GM12891 (cell line): ENCODE results near the gene NDUFB6.

Experiments
- POLR2A ChIP-seq: IDR thresholded peaks from 2 replicates; pipeline ENCODE4 v1.6.1; 2011; ENCODE audit warnings: low read depth, low read length, control low read depth
- POLR2AphosphoS5 ChIP-seq: IDR thresholded peaks from 2 replicates; pipeline ENCODE4 v1.6.1; 2011; ENCODE audit warnings: low read depth, low read length, control low read depth
- SPI1 ChIP-seq: IDR thresholded peaks from 2 replicates; pipeline ENCODE4 v1.6.1; 2011; ENCODE audit warnings: low read depth, low read length, control low read depth

DNA sequence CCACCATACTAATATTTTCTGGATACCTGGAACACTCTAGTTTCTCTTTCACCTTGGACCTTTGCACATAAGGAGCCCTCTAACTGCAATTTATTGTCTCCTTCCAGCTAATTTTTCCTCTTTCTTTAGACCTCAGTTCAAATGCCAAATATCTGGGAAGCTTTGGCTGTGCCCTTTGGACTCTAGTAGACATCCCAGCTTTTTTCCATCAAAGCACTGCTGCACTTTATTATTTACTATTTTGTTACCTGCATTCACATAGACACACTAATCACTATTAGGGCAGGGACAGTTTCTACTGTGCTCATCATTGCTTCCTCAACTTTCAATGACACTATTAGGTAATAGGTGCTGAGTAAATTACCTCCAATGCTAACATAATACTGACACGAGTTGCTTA is 49.0 kb downstream of the NDUFB6 start:
- TF ChIP-seq POLR2AphosphoS5 (no peak), POLR2A (no peak), SPI1 (no peak)
